Lower leg skin (tissue), 3 donors: Measurements from ENCODE around the gene NRGN.

Experiments used
- CTCF ChIP-seq, 3 donors: fragments of 450-650 bp; IDR thresholded peaks; one replicate each; pipeline ENCODE4 v1.5.1; 2016; ENCODE audit warnings: antibody characterized with exemption in 3 of 3, mild to moderate bottlenecking in 3 of 3, moderate library complexity in 2 of 3
- POLR2A ChIP-seq, 2 donors: fragments of 450-650 bp; IDR thresholded peaks; one replicate each; pipeline ENCODE4 v1.6.1; 2016 to 2017; ENCODE audit warnings: antibody characterized with exemption in 2 of 2, mild to moderate bottlenecking in 1 of 2, moderate library complexity in 1 of 2

- TF ChIP-seq CTCF (IDR thresholded peaks at IDR 0.05) (no peak), POLR2A (IDR thresholded peaks at IDR 0.05) (no peak)
Measured at GRCh38 chr11:124751391-124751740, 11.6 kb downstream of the NRGN start.
